ENCODE data around the gene C6orf52. TPM values are rescaled to one million over a fixed set of nuclear protein-coding genes. Genes with fewer than 3 reads are reported as not detected.

The C6orf52 gene
- total and polyA plus RNA-seq, 2 donors (not counting 3 experiments of a cell fraction or from before 2014, with no cell fraction given) = 0.54 TPM; not detected in 1

DNA sequence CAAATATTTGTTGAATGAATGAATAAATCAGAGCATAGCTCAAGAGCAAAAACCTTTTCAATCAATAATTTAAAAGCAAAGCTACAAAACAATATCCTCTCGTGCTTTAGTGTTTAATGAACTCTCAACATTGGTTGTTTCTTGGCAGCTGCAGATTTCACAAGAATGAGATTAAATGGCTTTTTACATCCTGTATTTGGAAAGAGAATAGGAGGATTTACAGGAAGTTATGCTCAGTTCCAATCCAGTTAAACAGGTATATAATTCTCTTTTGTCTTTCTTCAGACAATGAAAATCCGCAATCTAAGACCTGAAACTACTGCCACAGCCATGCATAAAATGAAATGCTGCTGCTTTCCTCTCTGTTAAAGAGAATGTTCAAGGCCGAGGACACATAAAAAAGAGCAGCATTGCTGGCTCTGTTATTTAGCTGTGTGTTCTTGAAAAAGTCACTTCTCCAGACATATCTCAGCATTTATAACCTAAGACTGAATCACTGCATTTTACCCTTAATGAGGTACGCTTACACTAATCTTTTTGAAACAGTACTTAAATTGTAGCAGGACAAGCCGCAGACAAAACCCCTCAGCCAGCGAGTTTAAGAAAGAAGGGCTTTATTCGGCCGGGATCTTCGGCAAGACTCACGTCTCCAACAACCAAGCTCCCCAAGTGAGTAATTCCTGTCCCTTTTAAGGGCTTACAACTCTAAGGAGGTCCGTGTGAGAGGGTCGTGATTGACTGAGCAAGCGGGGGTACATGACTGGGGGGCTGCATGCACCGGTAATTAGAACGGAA lies 3.6 kb downstream of the C6orf52 start:
- Histone ChIP-seq H3K9me3 (replicated peaks; ENCODE audit: control insufficient read depth, insufficient read depth, low read length) (no peaks in the 10 kb centered on the region), H3K27me3 (ENCODE audit: control insufficient read depth in 2 of 2, insufficient read depth in 2 of 2, low read length in 2 of 2) (peaks cover 4 to 16% of the 10 kb centered on the region in 2 experiments), H2AFZ (ENCODE audit: low read depth, low read length) (no peak overlapping the region), H3K9ac (replicated peaks; ENCODE audit: extremely low read depth, insufficient read depth, low read length) (no peak overlapping the region), H3K9me1 (replicated peaks; ENCODE audit: control insufficient read depth, extremely low read depth, insufficient read depth, low read length) (no peaks in the 10 kb centered on the region), H3K4me1 (ENCODE audit: control insufficient read depth, extremely low read depth, insufficient read depth, low read length) (peaks cover 11% of the 10 kb centered on the region), H3K4me2 (ENCODE audit: insufficient read depth, low read length) (no peak overlapping the region), H4K20me1 (replicated peaks; ENCODE audit: control insufficient read depth, extremely low read depth, insufficient read depth, low read length) (no peaks in the 10 kb centered on the region), H3K4me3 (replicated peaks in 1 of 3; ENCODE audit: insufficient read depth in 1 of 3, low read depth in 1 of 3, low read length in 3 of 3) (no peak overlapping the region), H3K79me2 (ENCODE audit: control insufficient read depth, insufficient read depth, low read length) (peaks cover 11% of the 10 kb centered on the region), H3K27ac (ENCODE audit: insufficient read depth, low read depth, low read length) (no peak overlapping the region), H3K36me3 (ENCODE audit: control insufficient read depth in 2 of 2, extremely low read depth in 1 of 2, insufficient read depth in 2 of 2, low read length in 2 of 2) (no peaks in the 10 kb centered on the region)
- POLR2A ChIA-PET = no interaction called here
- CTCF ChIA-PET = interaction anchor here (0.9 to 2.1 kb wide), 4 partner anchors 180 to 225 kb away, joined by 3 to 11 read pairs (median 3); no protein-coding TSS in a partner anchor
- TF ChIP-seq MYC (IDR thresholded peaks at IDR 0.05; ENCODE audit: low read depth, low read length) (no peak), FOS (IDR thresholded peaks at IDR 0.05; ENCODE audit: borderline replicate concordance, insufficient read depth, low read length) (no peak), JUN (IDR thresholded peaks at IDR 0.05; ENCODE audit: borderline replicate concordance, insufficient read depth, insufficient read length, low read depth) (no peak), EZH2 (IDR thresholded peaks at IDR 0.05; ENCODE audit: borderline replicate concordance, low read depth, low read length, severe bottlenecking) (no peak), POLR2AphosphoS5 (IDR thresholded peaks at IDR 0.05; ENCODE audit: insufficient read depth, low read depth, low read length) (no peak), POLR2A (IDR thresholded peaks at IDR 0.05; ENCODE audit: low read depth, low read length) (no peak), GATA2 (IDR thresholded peaks at IDR 0.05; ENCODE audit: insufficient read depth, insufficient read length, low read depth, low read length) (no peak)
- TF ChIP-seq, protein P1, sequence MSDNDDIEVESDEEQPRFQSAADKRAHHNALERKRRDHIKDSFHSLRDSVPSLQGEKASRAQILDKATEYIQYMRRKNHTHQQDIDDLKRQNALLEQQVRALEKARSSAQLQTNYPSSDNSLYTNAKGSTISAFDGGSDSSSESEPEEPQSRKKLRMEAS (IDR thresholded peaks at IDR 0.05; ENCODE audit: insufficient read depth, insufficient read length) = no peak
- TF ChIP-seq, protein P2, sequence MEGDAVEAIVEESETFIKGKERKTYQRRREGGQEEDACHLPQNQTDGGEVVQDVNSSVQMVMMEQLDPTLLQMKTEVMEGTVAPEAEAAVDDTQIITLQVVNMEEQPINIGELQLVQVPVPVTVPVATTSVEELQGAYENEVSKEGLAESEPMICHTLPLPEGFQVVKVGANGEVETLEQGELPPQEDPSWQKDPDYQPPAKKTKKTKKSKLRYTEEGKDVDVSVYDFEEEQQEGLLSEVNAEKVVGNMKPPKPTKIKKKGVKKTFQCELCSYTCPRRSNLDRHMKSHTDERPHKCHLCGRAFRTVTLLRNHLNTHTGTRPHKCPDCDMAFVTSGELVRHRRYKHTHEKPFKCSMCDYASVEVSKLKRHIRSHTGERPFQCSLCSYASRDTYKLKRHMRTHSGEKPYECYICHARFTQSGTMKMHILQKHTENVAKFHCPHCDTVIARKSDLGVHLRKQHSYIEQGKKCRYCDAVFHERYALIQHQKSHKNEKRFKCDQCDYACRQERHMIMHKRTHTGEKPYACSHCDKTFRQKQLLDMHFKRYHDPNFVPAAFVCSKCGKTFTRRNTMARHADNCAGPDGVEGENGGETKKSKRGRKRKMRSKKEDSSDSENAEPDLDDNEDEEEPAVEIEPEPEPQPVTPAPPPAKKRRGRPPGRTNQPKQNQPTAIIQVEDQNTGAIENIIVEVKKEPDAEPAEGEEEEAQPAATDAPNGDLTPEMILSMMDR (IDR thresholded peaks at IDR 0.05; ENCODE audit: extremely low read depth in 1 of 2, insufficient read depth in 1 of 2, low read depth in 1 of 2, low read length in 2 of 2) = no peak
- no peak for FAIRE-seq
- DNase-seq (ENCODE audit: low read depth, low spot score) = no peak
- intact Hi-C loops (cut with micrococcal nuclease) = loop anchor here (5.0 kb wide), 1 partner anchor 59 kb away; no protein-coding TSS in a partner anchor
- no TSS peak for BruUV-seq (replicated peaks)
- dilution Hi-C loops (cut with MboI; ENCODE audit: extremely low pct_ligation_motif_present, low sequenced_read_pairs) = no loop called here

Measured in endothelial cell of umbilical vein (primary cell).